K562 (cell line): ENCODE measurements around the gene SLC12A1. TPM values are rescaled to one million over a fixed set of nuclear protein-coding genes. Genes with fewer than 3 reads are reported as not detected.

ENCODE experiments used
- ATAC-seq: fragments of 200-7000 bp; cut with Tn5 transposase; 3 replicates; pipeline ENCODE4 v1.9.1; 2020; ENCODE audit warnings: moderate library complexity
- BruUV-seq: library from RNA; stranded (reverse); fragments of 400-500 nt; replicated peaks from 2 replicates; lab custom pipeline; 2021; lab: Mats Ljungman, UMichigan
- CTCF ChIA-PET: fragments of 300-600 bp; formaldehyde crosslinking; extraction: SDS; loops from one replicate; lab custom pipeline; 2021; ENCODE audit warnings: low intra/inter-chr PET ratio; lab: Yijun Ruan, JAX
- POLR2A ChIA-PET: fragments of 300-600, 350-650 bp; sonication (Branson Sonifier 250); formaldehyde crosslinking; extraction: SDS; loops from one replicate; lab custom pipeline; 2021; ENCODE audit warnings: antibody characterized with exemption, inconsistent platforms; lab: Yijun Ruan, JAX
- DNase-seq, 4 experiments: peaks; one replicate each; pipeline versions ENCODE4 v3.0.0 to v3.0.0-alpha.2; 2011 to 2018; ENCODE audit warnings: low spot score in 3 of 4, mixed read lengths in 3 of 4; ENCODE audit errors: extremely low read depth in 1 of 4
- FAIRE-seq: peaks from 2 replicates; lab custom pipeline; 2011; peaks lifted over from hg19 to GRCh38; lab: Jason Lieb, UNC
- H2AFZ ChIP-seq: 2 replicates; pipeline ENCODE4 v1.6.0; 2011; ENCODE audit warnings: low read depth, low read length, control low read depth, inconsistent platforms
- H3K27ac ChIP-seq: fragments of 200-600 bp; 3 replicates; pipeline ENCODE4 v1.8.0; 2011; ENCODE audit warnings: low read depth, mild to moderate bottlenecking, control low read depth, inconsistent platforms, low read length, moderate library complexity, mixed read lengths; ENCODE audit errors: extremely low read depth
- H3K27me3 ChIP-seq, 2 experiments: fragments of 300-600 bp in 1 of 2; 2 replicates in 1 of 2; 3 replicates in 1 of 2; pipeline versions ENCODE4 v1.6.0 to v1.8.0; 2011; ENCODE audit warnings: inconsistent platforms in 2 of 2, low read length in 2 of 2, mild to moderate bottlenecking in 1 of 2, mixed read lengths in 1 of 2, moderate library complexity in 1 of 2; ENCODE audit not compliant: control insufficient read depth in 2 of 2, insufficient read depth in 2 of 2
- H3K36me3 ChIP-seq: fragments of 300-600 bp; 3 replicates; pipeline ENCODE4 v1.8.0; 2011; ENCODE audit warnings: mild to moderate bottlenecking, low read length, inconsistent platforms; ENCODE audit not compliant: control insufficient read depth, insufficient read depth
- H3K4me1 ChIP-seq, 2 experiments: fragments of 200-600 bp in 1 of 2; replicated peaks in 1 of 2; 2 replicates in 1 of 2; 3 replicates in 1 of 2; pipeline versions ENCODE4 v1.5.1 to v1.8.0; 2011; ENCODE audit warnings: inconsistent platforms in 2 of 2, low read length in 2 of 2, mild to moderate bottlenecking in 1 of 2, mixed read lengths in 1 of 2, moderate library complexity in 1 of 2; ENCODE audit not compliant: control insufficient read depth in 2 of 2, insufficient read depth in 2 of 2
- H3K4me2 ChIP-seq: 2 replicates; pipeline ENCODE4 v1.6.1; 2011; ENCODE audit warnings: low read length, control low read depth, inconsistent platforms, mixed read lengths; ENCODE audit not compliant: insufficient read depth
- H3K4me3 ChIP-seq: fragments of 200-600 bp; sonication (generic), shearing (Covaris generic); 2 replicates; pipeline ENCODE4 v1.5.1; 2016; ENCODE audit warnings: control low read depth, inconsistent platforms
- H3K79me2 ChIP-seq: fragments of 200-600 bp; 3 replicates; pipeline ENCODE4 v1.8.0; 2011; ENCODE audit warnings: low read length, inconsistent platforms; ENCODE audit not compliant: control insufficient read depth, insufficient read depth
- H3K9ac ChIP-seq, 2 experiments: 2 replicates each; pipeline versions ENCODE4 v1.6.0 to v1.6.1; 2011; ENCODE audit warnings: low read depth in 2 of 2, low read length in 2 of 2, control low read depth in 1 of 2, inconsistent platforms in 1 of 2, mild to moderate bottlenecking in 1 of 2, mixed read lengths in 1 of 2; ENCODE audit not compliant: insufficient read depth in 1 of 2
- H3K9me1 ChIP-seq: one replicate; pipeline ENCODE4 v1.6.0; 2011; ENCODE audit warnings: inconsistent platforms, mild to moderate bottlenecking, low read length, moderate library complexity; ENCODE audit not compliant: control insufficient read depth, insufficient read depth
- H3K9me3 ChIP-seq: replicated peaks from 2 replicates; pipeline ENCODE4 v1.5.1; 2011; ENCODE audit warnings: low read depth, low read length, inconsistent platforms; ENCODE audit not compliant: control insufficient read depth, insufficient read depth
- H4K20me1 ChIP-seq: replicated peaks from 2 replicates; pipeline ENCODE4 v1.6.1; 2011; ENCODE audit warnings: low read length, inconsistent platforms, mixed read lengths; ENCODE audit not compliant: control insufficient read depth, insufficient read depth
- HINFP ChIP-seq: fragments of 450-650 bp; conservative IDR thresholded peaks from 2 replicates; pipeline ENCODE4 v1.6.1; 2016; ENCODE audit warnings: missing genetic modification characterization, low read depth, mild to moderate bottlenecking, control low read depth, missing compliant biosample characterization
- SIRT6 ChIP-seq: IDR thresholded peaks from one replicate; pipeline ENCODE4 v1.6.1; 2012; ENCODE audit warnings: low read depth, mild to moderate bottlenecking, control low read depth, inconsistent platforms, low read length, moderate library complexity
- THRB ChIP-seq: fragments of 450-650 bp; formaldehyde crosslinking; conservative IDR thresholded peaks from 2 replicates; pipeline ENCODE4 v1.4.0; 2022; ENCODE audit warnings: mild to moderate bottlenecking, missing genetic modification characterization
- XRCC3 ChIP-seq: fragments of 450-650 bp; IDR thresholded peaks from 2 replicates; pipeline ENCODE4 v1.6.1; 2017; ENCODE audit warnings: mild to moderate bottlenecking, moderate library complexity
- ZNF436 ChIP-seq: fragments of 250-450, 450-650 bp; sonication (Bioruptor Pico); formaldehyde crosslinking; IDR thresholded peaks from 2 replicates; pipeline ENCODE4 v1.7.0; 2020; ENCODE audit warnings: mild to moderate bottlenecking
- WGBS: fragments of 100-300 bp; shearing (Covaris generic); methylation state at CpG from one replicate; pipeline ENCODE4 v1.1.6; 2016; ENCODE audit warnings: low coverage, mixed read lengths; ENCODE audit not compliant: insufficient coverage; ENCODE audit errors: missing lambda C conversion rate; 5-methylcytosine and 5-hydroxymethylcytosine counted together
- in situ Hi-C: fragments of 300-500 bp; cut with MboI; formaldehyde crosslinking; loops from 4 replicates; pipeline ENCODE4 v1.15.0; 2018; ENCODE audit warnings: inconsistent platforms, mixed read lengths
- intact Hi-C: fragments of 100-400 bp; cut with micrococcal nuclease; formaldehyde crosslinking; loops from 2 replicates; pipeline ENCODE4 v1.14.2; 2022
- polyA plus RNA-seq, 8 experiments: library from polyadenylated mRNA; depleted of rRNA in 4 of 8; stranded (reverse) in 5 of 8; unstranded in 3 of 8; fragments of >200 nt; fragmentation: Nextera tagmentation in 2 of 8; fragmentation: Illumina TruSeq in 1 of 8; extraction: Ambion mirVana in 2 of 8; extraction: Trizol in 1 of 8; gene quantifications; 2 replicates each; pipeline versions ENCODE4 v1.2.1 to v1.2.3, GENCODE V29; 2011 to 2014; ENCODE audit warnings: inconsistent platforms in 1 of 8, missing spikeins in 1 of 8
- total RNA-seq, 7 experiments: library from RNA; depleted of rRNA in 6 of 7; stranded (reverse); fragments of >200 nt in 6 of 7; fragmentation: Illumina TruSeq in 2 of 7; extraction: Trizol in 2 of 7; gene quantifications; 2 replicates each; pipeline versions ENCODE4 v1.2.1 to v1.2.3, GENCODE V29; 2011 to 2021; ENCODE audit warnings: low replicate concordance in 1 of 7

SLC12A1 gene
- total and polyA plus RNA-seq, 9 of the 15 experiments (the other 6 are each of a cell fraction or from before 2014, with no cell fraction given) = not detected

- no peak for TF ChIP-seq THRB
- TF ChIP-seq XRCC3 = no peak
Measured at GRCh38 chr15:48170981-48171380, 35.1 kb upstream of the SLC12A1 start (continued).

GRCh38 chr15:48175126-48175525, 31.0 kb upstream of the SLC12A1 start:
- no peak for DNase-seq
- H3K4me2 ChIP-seq = no peak overlapping the region
- no peaks in the 10 kb centered on the region for H4K20me1 ChIP-seq
- H3K27me3 ChIP-seq = no peaks in the 10 kb centered on the region
- H3K27ac ChIP-seq = no peak overlapping the region
- H3K79me2 ChIP-seq = no peaks in the 10 kb centered on the region
- no peaks in the 10 kb centered on the region for H3K36me3 ChIP-seq
- in situ Hi-C loops = no loop called here
- TF ChIP-seq SIRT6 = no peak
- TF ChIP-seq ZNF436 (CRISPR knock-in tag) = no peak
- no peak for TF ChIP-seq HINFP
- no peak overlapping the region for H2AFZ ChIP-seq
- 2% methylated on average over 3 of the region's 3 CpGs for WGBS
- no TSS peak for BruUV-seq
- CTCF ChIA-PET = no interaction called here
- no peaks in the 10 kb centered on the region for H3K9me1 ChIP-seq
- H3K9me3 ChIP-seq = no peaks in the 10 kb centered on the region
- FAIRE-seq = no peak
- peaks cover 0 to 6% of the 10 kb centered on the region in 2 experiments; a peak in 2 of 5 replicates for H3K4me1 ChIP-seq
- POLR2A ChIA-PET = no interaction called here
- no peak overlapping the region for H3K4me3 ChIP-seq
- intact Hi-C loops = no loop called here
- H3K9ac ChIP-seq = no peak overlapping the region
- no peak for ATAC-seq
